Right lobe of liver (tissue), 4 donors: ENCODE data around the gene AXIN1.

Source experiments
- POLR2A ChIP-seq: fragments of 450-650 bp; IDR thresholded peaks from one replicate; pipeline ENCODE4 v1.6.1; 2017; ENCODE audit warnings: antibody characterized with exemption, mild to moderate bottlenecking
- TF ChIP-seq, protein P1 (sequence below), 4 donors: fragments of 200-600 bp in 3 of 4; fragments of 450-650 bp in 1 of 4; IDR thresholded peaks; one replicate each; pipeline versions ENCODE4 v1.5.1 to v1.8.0; 2016 to 2022; ENCODE audit warnings: antibody characterized with exemption in 4 of 4, mild to moderate bottlenecking in 2 of 4
- donor health status: DM: no; HTN: no; CAD: no.
- donor health status: DM: no; HTN: no; CAD: no.
- donor health status: DM: no; HTN: yes; CAD: no.

DNA sequence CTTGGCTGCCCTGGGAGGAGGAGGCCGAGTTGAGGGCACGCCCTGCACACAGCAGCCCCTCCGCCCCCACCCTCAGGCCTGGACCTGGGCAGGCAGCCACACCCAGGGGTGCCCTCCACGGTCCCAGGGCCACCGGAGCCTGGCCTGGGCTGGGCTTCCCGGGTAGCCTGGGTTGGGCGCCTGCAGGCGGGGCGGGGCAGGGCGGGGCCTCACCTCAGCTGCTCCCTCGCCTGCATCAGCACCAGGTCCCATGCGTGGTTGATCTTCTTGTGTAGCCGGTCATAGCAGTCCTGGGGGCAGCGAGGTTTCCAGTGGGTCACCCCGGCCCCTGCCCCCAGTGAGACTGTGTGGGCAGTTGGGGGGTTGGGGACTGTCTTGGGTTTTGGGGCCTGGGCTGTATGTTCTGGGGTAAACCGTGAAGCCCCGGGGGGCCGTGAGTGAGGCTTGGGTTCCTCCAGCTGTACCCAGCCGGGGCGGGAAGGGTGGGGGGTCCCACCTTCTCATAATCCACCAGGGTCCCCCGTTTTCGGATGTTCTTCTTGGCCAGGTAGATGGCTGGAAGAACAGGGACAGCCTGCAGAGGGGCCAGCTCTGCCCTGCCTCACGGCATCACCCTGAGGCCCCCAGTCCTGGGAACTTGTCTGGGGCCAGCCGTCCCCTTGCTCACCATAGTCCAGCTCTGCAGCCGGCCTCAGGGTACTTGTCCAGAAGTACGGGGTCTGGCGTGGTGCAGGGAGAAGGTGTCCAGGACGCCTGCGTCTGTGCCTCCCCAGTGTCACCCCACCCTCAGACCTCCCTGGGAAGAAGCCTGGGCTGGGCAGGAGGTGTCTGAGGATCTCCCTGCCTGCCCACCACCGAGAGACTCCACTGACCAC is 78.7 kb downstream of the AXIN1 start:
- TF ChIP-seq, protein P1, sequence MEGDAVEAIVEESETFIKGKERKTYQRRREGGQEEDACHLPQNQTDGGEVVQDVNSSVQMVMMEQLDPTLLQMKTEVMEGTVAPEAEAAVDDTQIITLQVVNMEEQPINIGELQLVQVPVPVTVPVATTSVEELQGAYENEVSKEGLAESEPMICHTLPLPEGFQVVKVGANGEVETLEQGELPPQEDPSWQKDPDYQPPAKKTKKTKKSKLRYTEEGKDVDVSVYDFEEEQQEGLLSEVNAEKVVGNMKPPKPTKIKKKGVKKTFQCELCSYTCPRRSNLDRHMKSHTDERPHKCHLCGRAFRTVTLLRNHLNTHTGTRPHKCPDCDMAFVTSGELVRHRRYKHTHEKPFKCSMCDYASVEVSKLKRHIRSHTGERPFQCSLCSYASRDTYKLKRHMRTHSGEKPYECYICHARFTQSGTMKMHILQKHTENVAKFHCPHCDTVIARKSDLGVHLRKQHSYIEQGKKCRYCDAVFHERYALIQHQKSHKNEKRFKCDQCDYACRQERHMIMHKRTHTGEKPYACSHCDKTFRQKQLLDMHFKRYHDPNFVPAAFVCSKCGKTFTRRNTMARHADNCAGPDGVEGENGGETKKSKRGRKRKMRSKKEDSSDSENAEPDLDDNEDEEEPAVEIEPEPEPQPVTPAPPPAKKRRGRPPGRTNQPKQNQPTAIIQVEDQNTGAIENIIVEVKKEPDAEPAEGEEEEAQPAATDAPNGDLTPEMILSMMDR (IDR thresholded peaks at IDR 0.05), result no peak
- TF ChIP-seq POLR2A, result no peak
